H9 (cell line): ENCODE data around the gene BDNF. TPM values are rescaled to one million over a fixed set of nuclear protein-coding genes. Genes with fewer than 3 reads are reported as not detected.

Experiments
- DNase-seq: peaks from one replicate; pipeline ENCODE4 v3.0.0-alpha.2; 2017
- H2AFZ ChIP-seq: one replicate; pipeline ENCODE4 v1.6.1; 2013; ENCODE audit warnings: mild to moderate bottlenecking, low read length, control low read depth, moderate library complexity
- H2AK5ac ChIP-seq: 2 replicates; pipeline ENCODE4 v1.6.1; 2013; ENCODE audit warnings: low read length, control low read depth, mixed read lengths; ENCODE audit not compliant: insufficient read length
- H2BK120ac ChIP-seq: one replicate; pipeline ENCODE4 v1.6.1; 2013; ENCODE audit warnings: low read depth, mild to moderate bottlenecking, low read length, control low read depth, inconsistent platforms; ENCODE audit not compliant: poor library complexity, severe bottlenecking
- H2BK12ac ChIP-seq: 2 replicates; pipeline ENCODE4 v1.6.1; 2013; ENCODE audit warnings: low read length, control low read depth, mixed read lengths, low read depth; ENCODE audit not compliant: insufficient read length
- H2BK15ac ChIP-seq: 2 replicates; pipeline ENCODE4 v1.6.1; 2013; ENCODE audit warnings: low read depth, low read length, control low read depth
- H2BK20ac ChIP-seq: one replicate; pipeline ENCODE4 v1.6.1; 2013; ENCODE audit warnings: low read depth, mild to moderate bottlenecking, low read length, control low read depth, inconsistent platforms; ENCODE audit not compliant: poor library complexity, severe bottlenecking
- H2BK5ac ChIP-seq: 2 replicates; pipeline ENCODE4 v1.6.1; 2013; ENCODE audit warnings: low read length, control low read depth, mixed read lengths; ENCODE audit not compliant: insufficient read length
- H3K14ac ChIP-seq: 2 replicates; pipeline ENCODE4 v1.6.1; 2013; ENCODE audit warnings: low read length, control low read depth; ENCODE audit not compliant: insufficient read depth
- H3K18ac ChIP-seq: 2 replicates; pipeline ENCODE4 v1.6.1; 2013; ENCODE audit warnings: low read depth, mild to moderate bottlenecking, mixed read lengths, low read length, control low read depth; ENCODE audit not compliant: insufficient read length
- H3K23ac ChIP-seq: 2 replicates; pipeline ENCODE4 v1.6.1; 2013; ENCODE audit warnings: low read length, control low read depth, mixed read lengths, low read depth; ENCODE audit not compliant: insufficient read length
- H3K23me2 ChIP-seq: 2 replicates; pipeline ENCODE4 v1.6.1; 2013; ENCODE audit warnings: low read depth, mild to moderate bottlenecking, mixed read lengths, low read length, control low read depth; ENCODE audit not compliant: insufficient read length, poor library complexity, severe bottlenecking
- H3K27ac ChIP-seq: 2 replicates; pipeline ENCODE4 v1.5.1; 2013; ENCODE audit warnings: low read length, control low read depth, mixed read lengths, low read depth; ENCODE audit not compliant: insufficient read length
- H3K27me3 ChIP-seq: 2 replicates; pipeline ENCODE4 v1.6.1; 2013; ENCODE audit warnings: low read length, control low read depth, inconsistent platforms; ENCODE audit not compliant: insufficient read depth
- H3K4ac ChIP-seq: 2 replicates; pipeline ENCODE4 v1.6.1; 2013; ENCODE audit warnings: low read depth, mild to moderate bottlenecking, control low read depth, inconsistent platforms, low read length, moderate library complexity
- H3K4me1 ChIP-seq: 2 replicates; pipeline ENCODE4 v1.6.1; 2013; ENCODE audit warnings: low read length, control low read depth, inconsistent platforms; ENCODE audit not compliant: insufficient read depth
- H3K4me2 ChIP-seq: 2 replicates; pipeline ENCODE4 v1.6.1; 2013; ENCODE audit warnings: low read length, control low read depth, mixed read lengths; ENCODE audit not compliant: insufficient read length, insufficient read depth
- H3K56ac ChIP-seq: 2 replicates; pipeline ENCODE4 v1.6.1; 2013; ENCODE audit warnings: low read depth, mild to moderate bottlenecking, mixed read lengths, low read length, control low read depth; ENCODE audit not compliant: insufficient read length
- H3K79me1 ChIP-seq: 2 replicates; pipeline ENCODE4 v1.6.1; 2013; ENCODE audit warnings: low read depth, mild to moderate bottlenecking, moderate library complexity, low read length, control low read depth, inconsistent platforms; ENCODE audit not compliant: insufficient read depth, poor library complexity, severe bottlenecking
- H3K79me2 ChIP-seq: 2 replicates; pipeline ENCODE4 v1.6.1; 2013; ENCODE audit warnings: low read length, control low read depth, inconsistent platforms; ENCODE audit not compliant: insufficient read depth
- H3K9ac ChIP-seq: 2 replicates; pipeline ENCODE4 v1.6.1; 2013; ENCODE audit warnings: low read length, control low read depth, mixed read lengths; ENCODE audit not compliant: insufficient read length; ENCODE audit errors: extremely low read depth
- H3K9me3 ChIP-seq: one replicate; pipeline ENCODE4 v1.6.1; 2013; ENCODE audit warnings: low read depth, low read length, inconsistent platforms; ENCODE audit not compliant: control insufficient read depth
- H3T11ph ChIP-seq: one replicate; pipeline ENCODE4 v1.6.1; 2013; ENCODE audit warnings: mild to moderate bottlenecking, low read length, control low read depth, inconsistent platforms
- H4K20me1 ChIP-seq: one replicate; pipeline ENCODE4 v1.6.1; 2013; ENCODE audit not compliant: control insufficient read depth, insufficient read length, insufficient read depth
- H4K5ac ChIP-seq: 2 replicates; pipeline ENCODE4 v1.6.1; 2013; ENCODE audit warnings: low read depth, mild to moderate bottlenecking, mixed read lengths, low read length, control low read depth; ENCODE audit not compliant: insufficient read length
- H4K8ac ChIP-seq: replicated peaks from 2 replicates; pipeline ENCODE4 v1.6.1; 2013; ENCODE audit warnings: low read length, control low read depth, mixed read lengths, low read depth; ENCODE audit not compliant: insufficient read length
- H4K91ac ChIP-seq: 2 replicates; pipeline ENCODE4 v1.6.1; 2013; ENCODE audit warnings: low read depth, mild to moderate bottlenecking, moderate library complexity, mixed read lengths, low read length, control low read depth; ENCODE audit not compliant: insufficient read length
- H3K27ac Mint-ChIP-seq, 3 experiments: 2 replicates in 2 of 3; 3 replicates in 1 of 3; pipeline ENCODE4 v1.8.0; 2020 to 2021; ENCODE audit warnings: mixed read lengths in 3 of 3, mild to moderate bottlenecking in 1 of 3, moderate library complexity in 1 of 3
- H3K27me3 Mint-ChIP-seq: 2 replicates; pipeline ENCODE4 v1.8.0; 2021; ENCODE audit warnings: low read depth, mild to moderate bottlenecking, moderate library complexity, mixed read lengths
- H3K36me3 Mint-ChIP-seq, 3 experiments: 2 replicates in 2 of 3; 3 replicates in 1 of 3; pipeline ENCODE4 v1.8.0; 2020 to 2021; ENCODE audit warnings: low read depth in 3 of 3, mixed read lengths in 3 of 3; ENCODE audit not compliant: insufficient read depth in 1 of 3
- H3K4me1 Mint-ChIP-seq, 2 experiments: 2 replicates each; pipeline ENCODE4 v1.8.0; 2020; ENCODE audit warnings: mixed read lengths in 2 of 2
- H3K4me3 Mint-ChIP-seq, 2 experiments: 2 replicates in 1 of 2; 3 replicates in 1 of 2; pipeline ENCODE4 v1.8.0; 2020 to 2021; ENCODE audit warnings: mild to moderate bottlenecking in 2 of 2, mixed read lengths in 2 of 2, moderate library complexity in 1 of 2
- H3K9me3 Mint-ChIP-seq, 2 experiments: 2 replicates in 1 of 2; 3 replicates in 1 of 2; pipeline ENCODE4 v1.8.0; 2020; ENCODE audit warnings: mild to moderate bottlenecking in 2 of 2, mixed read lengths in 2 of 2, moderate library complexity in 1 of 2
- CTCF ChIP-seq: fragments of 200-600 bp; sonication (generic); conservative IDR thresholded peaks from 3 replicates; pipeline ENCODE4 v1.8.0; 2021; ENCODE audit warnings: antibody characterized with exemption, mild to moderate bottlenecking
- WGBS: extraction: QIAGEN DNeasy Blood & Tissue Kit; methylation state at CpG from one replicate; pipeline ENCODE4 v1.1.7; 2013; ENCODE audit warnings: missing lambda C conversion rate, low lambda C conversion rate, mixed read lengths; ENCODE audit not compliant: insufficient read length; ENCODE audit errors: extremely low coverage; 5-methylcytosine and 5-hydroxymethylcytosine counted together
- total RNA-seq: library from RNA; stranded (reverse); gene quantifications from 2 replicates; pipeline ENCODE4 v1.2.1, GENCODE V29; 2021

The BDNF gene
- total RNA-seq, 1 experiment from 2014 or later: 2.7 TPM

- no peak overlapping the region for H2BK15ac ChIP-seq
- H3K9ac ChIP-seq: no peak overlapping the region
Measured at GRCh38 chr11:27660171-27660570, 40.1 kb downstream of the BDNF start.

More at GRCh38 chr11:27660171-27660570, 40.1 kb downstream of the BDNF start:
- no peaks in the 10 kb centered on the region for H3K23me2 ChIP-seq
- H2AK5ac ChIP-seq: no peak overlapping the region
- Mint-ChIP-seq H3K4me3 (no peak overlapping the region), H3K4me1 (peaks cover 11 to 24% of the 10 kb centered on the region in 2 experiments), H3K36me3 (peaks cover 13 to 23% (median 14%) of the 10 kb centered on the region in 3 experiments; a peak in 6 of 7 replicates), H3K27ac (no peak overlapping the region), H3K9me3 (no peaks in the 10 kb centered on the region; a peak in 1 of 5 replicates), H3K27me3 (no peaks in the 10 kb centered on the region; the same call in 1 of the 2 replicates)
- no peak overlapping the region for H3K56ac ChIP-seq
- H3K27ac ChIP-seq: no peak overlapping the region
- no peak overlapping the region for H3K23ac ChIP-seq
- H2AFZ ChIP-seq: no peak overlapping the region
- no peak overlapping the region for H3K4ac ChIP-seq
- no peak overlapping the region for H2BK120ac ChIP-seq
- no peak overlapping the region for H3K14ac ChIP-seq
- H4K5ac ChIP-seq: no peak overlapping the region
- H2BK12ac ChIP-seq: no peak overlapping the region
- no peak for TF ChIP-seq CTCF
- H3K4me1 ChIP-seq: no peaks in the 10 kb centered on the region
- no peaks in the 10 kb centered on the region for H4K20me1 ChIP-seq
- no peak for DNase-seq
- no peaks in the 10 kb centered on the region for H3K9me3 ChIP-seq
- H2BK5ac ChIP-seq: no peak overlapping the region
- H3K27me3 ChIP-seq: no peaks in the 10 kb centered on the region
- H3K4me2 ChIP-seq: no peak overlapping the region
- H4K8ac ChIP-seq: no peak overlapping the region
- H2BK20ac ChIP-seq: no peak overlapping the region
- H4K91ac ChIP-seq: no peak overlapping the region
- no peaks in the 10 kb centered on the region for H3K79me1 ChIP-seq
- no CpG with 5 or more reads among the region's 3 CpGs for WGBS
- no peak overlapping the region for H3K18ac ChIP-seq
- H3T11ph ChIP-seq: no peak overlapping the region
- H3K79me2 ChIP-seq: peaks cover 1% of the 10 kb centered on the region; the same call in 1 of the 2 replicates
